COLO668 (cell line): ENCODE measurements around the gene RAB3B.
A peak's percentile ranks its signal among the peaks of the same experiment; 100 is the strongest.
"Not testable (repeated sequence)": the region's sequence is repeated elsewhere in the genome, so short reads cannot be mapped to it uniquely, and the experiment has no call there.

Source experiments
- DNase-seq: peaks from one replicate; lab custom pipeline; 2025; ENCODE audit not compliant: unreplicated experiment; lab: John Stamatoyannopoulos, UW

Gene RAB3B

DNA sequence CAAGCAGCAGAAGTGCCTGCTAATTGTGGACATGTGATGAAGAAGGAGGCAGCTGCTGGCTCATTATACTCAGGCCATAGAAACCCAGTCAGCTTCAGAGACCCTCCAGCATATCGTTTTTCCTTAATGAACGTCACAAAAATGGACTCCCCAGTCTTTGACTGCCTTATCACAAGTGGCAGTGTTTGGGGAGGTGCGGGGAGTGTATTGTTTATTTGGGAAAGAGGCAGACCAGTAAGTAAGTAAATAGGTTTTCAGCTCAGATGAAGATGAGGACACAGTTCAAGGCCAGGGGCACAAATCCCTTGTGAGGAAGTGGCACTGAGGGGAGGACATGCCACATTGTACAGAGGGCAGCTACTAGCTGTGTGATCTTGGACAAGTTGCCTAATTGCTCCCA lies 68.5 kb downstream of the RAB3B start:
- DNase-seq, result no peak

DNA sequence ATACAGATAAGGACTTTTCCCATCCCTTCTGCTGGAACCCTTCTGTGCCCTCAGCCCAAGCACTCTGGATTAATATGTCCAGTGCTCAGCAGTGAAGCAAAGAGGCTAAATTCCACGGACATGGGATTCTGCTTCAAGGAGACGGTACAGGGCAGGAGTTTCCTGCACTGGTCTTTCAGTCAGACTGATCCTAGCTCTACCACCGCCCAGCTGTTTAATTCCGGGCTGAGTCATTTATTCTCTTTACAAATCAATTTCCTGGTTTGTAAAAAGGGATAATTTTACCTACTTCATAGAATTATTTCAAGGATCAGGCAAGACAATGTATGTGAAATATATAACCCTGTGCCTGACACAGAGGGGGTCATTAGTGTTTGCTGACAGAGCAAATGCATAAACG lies 70.4 kb downstream of the RAB3B start:
- DNase-seq, result no peak

DNA sequence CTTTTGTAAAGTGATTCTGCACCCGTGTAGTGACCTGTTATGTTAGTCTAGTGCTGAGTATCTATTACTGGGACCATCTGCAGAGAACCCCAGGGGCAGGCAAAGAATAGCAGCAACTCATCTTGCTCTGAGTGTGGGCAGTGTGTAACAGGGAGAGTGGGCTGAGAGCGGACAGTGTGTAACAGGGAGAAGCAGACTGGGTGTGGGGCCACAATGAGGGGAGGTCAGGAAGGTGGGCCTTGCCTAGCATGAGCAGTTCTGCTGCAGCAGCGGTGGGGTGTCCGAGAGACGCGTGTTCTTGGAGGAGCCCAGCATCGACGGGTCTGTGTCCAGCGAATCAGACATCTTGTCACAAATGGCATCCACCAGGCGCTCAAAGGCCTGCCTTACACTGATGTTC lies 70.8 kb downstream of the RAB3B start:
- no peak for DNase-seq

DNA sequence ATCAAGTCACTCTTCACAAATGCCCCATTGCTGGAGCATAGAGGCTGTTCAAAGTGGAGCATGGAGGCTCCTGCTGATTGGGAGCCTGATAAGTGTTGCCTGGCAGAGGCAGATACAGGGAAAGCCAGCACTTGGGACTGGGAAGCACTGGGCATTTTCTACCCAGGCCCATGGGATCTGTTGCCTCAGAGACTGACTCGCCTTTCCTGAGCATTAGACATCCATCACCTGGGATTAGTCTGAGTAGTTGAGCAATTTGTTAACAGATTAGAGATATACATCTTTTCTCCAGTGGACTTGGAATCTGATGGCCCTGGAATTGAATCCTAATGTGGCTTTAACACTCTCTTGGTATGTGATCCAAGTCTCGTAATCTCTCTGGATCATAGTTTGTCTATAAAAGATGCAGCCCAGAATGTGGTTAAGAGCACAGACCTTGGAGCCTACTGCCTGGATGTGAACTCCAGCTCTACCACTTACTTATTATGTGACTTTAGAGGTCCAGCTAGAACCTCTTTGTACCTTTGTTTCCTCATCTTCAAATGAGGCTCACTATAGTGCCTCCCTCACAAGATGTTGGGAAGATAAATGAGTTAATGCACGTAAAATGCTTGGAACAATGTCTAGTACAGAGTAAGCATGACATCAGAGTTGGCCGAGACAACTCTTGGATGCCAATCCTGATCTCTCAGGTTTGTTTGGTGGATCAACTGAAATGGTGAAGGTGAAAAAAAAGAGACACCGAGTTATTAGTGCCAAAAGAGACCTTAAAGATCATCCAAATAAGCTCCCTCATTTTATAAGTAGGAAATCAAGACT lies 73.7 kb downstream of the RAB3B start:
- no peak for DNase-seq

DNA sequence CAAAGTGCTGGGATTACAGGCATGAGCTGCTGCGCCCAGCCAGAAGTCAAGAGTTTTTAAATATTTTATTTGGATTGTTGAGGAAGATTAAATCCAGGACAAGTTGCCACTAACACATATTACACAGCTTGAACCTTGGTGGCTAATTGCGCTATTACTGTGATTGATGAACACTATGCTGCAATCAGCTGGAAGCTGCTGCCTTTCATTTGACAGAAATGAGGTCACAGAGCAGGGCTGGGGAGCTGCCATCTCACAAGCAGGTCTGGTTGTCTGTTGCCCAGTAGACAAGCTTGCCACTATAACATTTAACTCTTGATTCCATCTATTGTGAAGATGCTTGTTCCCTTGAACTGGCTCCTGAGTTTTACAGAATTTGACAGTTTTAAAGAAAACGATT lies 74.5 kb downstream of the RAB3B start:
- no peak for DNase-seq

DNA sequence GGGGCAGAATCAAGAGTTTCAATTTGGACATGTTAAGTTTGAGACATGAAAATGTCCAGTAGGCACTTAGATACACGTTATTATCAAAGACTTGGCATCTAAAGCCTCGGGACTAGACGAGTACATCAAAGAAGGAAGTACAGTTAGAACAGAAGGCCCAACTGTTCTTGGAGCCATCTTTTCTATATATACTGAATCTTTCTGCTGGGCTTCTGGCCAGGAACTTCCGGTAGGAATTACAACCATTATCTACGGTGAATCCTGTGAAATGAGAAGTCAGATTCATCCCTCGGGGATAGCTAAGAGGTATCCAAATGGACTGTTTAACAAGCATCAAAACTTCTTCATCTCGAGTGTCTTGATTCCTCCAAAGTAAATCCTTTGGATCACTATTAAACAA lies 77.6 kb downstream of the RAB3B start:
- no peak for DNase-seq

DNA sequence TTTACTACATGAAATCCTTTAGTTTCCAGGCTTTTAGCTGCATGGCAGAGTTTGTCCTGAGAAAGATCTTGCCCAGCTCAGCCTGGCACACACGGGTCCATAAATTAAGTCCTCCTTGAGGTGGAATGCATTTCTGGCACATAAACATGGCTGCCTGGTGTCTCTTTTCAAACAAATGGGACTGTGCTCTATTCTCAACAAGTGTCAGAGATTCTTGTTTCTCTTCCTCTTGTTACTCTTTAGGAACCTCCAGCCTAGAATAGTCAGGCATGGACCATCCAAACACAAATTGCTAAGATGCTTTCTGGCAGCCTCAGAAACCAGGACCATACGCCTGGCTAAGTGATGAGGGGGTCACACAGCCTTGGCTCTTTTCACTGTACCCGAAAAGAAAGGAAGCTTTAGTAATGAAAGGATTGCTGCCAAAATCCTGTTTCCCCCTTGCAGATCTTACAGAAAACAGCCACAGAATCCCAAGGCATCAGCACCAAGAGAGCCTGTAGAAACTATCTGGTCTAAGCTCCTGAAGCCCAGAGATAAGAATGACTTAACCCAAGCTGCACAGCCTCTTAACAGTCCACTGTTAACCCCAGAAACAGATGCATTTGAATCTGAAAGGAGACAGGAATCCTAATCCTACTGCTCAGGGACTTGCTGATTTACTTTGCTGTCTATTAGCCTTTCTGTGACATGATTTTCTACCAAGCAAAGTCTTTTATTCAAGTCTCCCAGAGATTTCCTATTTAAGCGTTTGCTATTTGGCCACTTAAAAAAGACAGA lies 80.1 kb downstream of the RAB3B start:
- no peak for DNase-seq

DNA sequence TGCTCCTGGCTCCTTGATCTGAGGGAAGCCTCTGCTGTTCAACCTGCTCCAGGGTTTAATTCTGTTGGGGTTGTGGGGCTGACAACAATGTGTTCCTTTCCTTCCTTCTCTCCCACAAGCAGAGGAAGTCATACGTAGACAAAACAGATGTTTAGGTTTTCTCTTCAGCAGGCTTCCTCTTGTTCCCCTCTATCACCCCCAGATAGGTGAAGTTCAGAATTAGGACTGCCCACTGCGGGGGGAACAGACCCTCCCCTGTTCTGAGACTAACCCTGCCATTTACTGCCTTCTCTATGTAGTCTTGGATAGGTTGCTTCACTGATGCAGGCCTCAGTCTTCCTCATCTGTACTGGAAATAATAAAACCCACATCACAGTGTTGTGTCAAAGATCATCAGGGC lies 82.0 kb downstream of the RAB3B start:
- DNase-seq, result no peak

DNA sequence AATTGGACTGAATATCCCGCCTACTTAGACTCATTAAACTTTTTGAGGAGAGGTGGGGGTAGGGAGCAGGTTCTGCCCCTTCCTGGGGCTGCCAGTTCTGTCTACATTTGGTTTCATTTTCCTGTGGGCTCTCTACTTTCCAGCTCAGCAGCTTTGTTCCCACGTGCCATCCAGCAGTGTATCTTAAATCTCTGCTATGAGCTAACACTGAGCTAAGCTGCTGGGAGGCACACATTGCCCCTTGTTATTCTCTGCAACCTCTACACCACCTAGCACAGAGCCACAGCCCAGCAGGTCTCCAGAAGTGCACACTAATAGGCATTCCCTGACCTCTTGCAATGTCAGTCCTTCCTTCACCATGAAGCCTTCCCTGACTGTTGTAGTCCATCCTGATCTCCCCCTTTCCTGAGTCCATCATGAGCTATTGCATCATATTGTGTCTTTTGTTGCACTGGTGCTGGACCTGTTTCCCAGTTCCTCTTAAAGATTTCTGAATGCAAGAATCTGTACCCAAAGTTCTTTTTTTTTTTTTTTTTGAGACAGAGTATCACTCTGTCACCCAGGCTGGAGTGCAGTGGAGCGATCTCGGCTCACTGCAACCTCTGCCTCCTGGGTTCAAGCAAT lies 83.3 kb downstream of the RAB3B start:
- no peak for DNase-seq

DNA sequence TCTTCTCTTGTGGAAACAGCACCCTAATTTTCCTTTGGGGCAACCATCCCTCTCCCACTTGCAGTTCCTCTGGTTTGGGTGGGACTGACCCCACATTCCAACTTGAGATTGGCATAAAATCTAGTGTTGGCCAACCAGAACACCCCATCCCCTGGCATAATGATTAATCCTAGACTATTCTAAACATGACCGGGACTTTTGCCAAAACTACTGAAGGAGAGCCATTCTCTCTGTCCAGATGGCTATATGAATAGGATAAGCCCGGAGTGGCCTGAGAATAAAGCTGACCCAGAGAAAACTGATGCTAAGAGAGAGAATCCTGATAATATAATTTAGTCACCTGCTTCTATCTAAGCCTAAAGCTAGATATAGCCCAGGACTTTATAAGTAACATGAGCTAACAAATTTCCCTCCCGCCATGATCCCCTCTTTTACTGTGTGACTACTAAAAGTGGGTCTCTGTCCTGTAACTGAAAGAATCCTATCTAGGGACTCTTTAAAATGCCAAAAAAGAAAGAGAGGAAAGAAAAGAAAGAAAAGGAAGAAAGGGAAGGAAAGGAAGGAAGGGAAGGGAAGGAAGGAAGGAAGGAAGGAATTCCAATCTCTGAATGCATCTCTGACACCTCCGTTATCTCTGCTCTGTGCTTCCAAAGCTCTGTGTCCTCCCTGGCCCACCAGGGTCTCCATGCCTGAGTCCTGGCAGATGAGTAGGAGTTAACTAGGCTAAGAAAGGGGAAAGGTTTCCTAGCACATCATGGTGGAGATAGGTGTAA lies 84.0 kb downstream of the RAB3B start:
- no peak for DNase-seq

DNA sequence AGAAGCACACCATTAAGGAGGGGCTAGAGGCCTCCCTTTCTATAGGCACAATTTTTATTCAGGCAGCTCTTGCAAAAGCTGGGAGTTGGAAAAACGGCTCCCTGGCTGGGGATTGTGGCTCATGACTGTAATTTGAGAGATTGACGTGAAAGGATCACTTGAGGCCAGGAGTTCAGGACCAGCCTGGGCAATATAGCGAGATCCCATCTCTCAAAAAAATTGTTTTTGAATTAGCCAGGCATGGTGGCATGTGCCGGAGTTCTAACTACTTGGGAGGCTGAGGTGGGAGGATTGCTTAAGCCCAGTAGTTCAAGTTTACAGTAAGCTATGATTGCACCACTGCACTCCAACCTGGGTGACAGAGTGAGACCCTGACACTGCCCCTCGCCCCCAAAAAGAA lies 88.0 kb downstream of the RAB3B start:
- no peak for DNase-seq

DNA sequence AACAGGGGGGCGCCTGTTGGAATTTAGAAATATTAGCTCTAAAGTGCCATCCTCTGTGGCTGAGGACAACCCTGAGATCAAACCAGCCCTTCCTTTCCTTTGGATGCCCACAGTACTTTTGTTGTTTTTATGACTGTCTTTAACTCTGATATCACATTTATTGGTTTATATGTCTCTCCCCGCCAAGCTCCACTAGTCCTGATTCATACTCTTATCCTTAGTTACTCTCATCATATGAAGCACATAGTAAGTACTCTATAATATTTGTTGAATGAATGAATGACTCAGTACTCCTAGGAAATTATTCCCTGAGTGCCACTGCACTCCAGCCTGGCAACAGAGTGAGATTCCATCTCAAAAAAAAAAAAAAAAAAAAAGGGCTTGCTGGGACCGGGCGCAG lies 89.3 kb downstream of the RAB3B start:
- DNase-seq, result no peak

DNA sequence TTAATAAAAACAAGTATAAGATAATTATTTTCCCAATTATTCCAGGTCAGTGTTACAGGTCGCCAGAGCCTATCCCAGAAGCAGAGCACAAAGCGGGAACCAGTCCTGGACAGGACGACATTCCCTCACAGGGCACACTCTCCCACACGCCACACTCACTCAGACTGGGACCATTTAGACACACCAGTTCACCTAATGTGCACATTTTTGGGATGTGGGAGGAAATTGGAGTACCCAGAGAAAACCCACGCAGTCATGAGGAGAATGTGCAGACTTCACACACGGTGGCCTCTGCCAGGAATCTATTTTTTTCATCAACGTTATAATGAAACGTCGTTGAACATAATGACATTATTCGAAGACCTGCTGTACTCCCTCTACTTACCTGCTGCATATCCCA lies 91.5 kb downstream of the RAB3B start:
- no peak for DNase-seq

DNA sequence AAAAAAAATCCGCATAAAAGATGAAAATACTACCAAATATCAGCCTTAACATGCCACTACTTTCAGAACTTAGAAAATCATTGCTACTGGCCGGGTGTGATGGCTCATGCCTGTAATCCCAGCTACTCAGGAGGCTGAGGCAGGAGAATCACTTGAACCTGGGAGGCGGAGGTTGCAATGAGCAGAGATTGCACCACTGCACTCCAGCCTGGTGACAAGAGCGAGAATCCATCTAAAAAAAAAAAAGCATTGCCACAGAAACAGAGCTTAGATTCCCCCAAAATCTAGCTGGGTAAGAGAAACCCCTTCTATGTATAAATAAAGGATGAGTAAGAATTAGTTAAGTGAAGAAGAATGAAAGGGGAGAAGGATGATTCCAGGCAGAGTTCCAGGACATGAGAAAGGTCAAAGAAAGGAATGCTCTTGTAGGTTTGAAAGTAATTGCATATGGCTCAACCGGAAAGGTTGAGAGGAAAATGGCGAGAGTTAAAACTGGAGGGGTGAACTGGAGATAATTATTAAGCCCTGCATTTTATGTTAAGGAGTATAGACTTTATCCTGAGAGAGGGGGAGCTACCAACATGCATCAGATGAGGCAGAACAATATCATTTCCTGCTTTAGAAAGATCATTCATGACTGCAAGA lies 92.3 kb downstream of the RAB3B start:
- DNase-seq, result no peak

DNA sequence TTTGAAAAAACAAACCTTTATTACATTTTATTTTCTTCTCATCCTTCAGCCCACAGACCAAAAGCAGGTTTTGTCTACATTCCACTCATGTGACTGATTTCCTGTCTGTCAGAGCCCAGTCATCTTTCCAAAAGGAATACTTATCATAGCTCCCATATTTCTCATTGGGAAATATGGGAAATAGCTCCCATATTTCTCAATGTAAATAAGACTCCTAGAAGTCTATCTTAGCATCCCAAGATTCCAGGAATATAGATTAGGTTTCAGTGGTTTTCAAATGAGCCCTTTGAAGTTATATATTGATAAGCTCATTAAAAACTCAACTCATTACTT lies 92.8 kb downstream of the RAB3B start:
- DNase-seq, result no peak

DNA sequence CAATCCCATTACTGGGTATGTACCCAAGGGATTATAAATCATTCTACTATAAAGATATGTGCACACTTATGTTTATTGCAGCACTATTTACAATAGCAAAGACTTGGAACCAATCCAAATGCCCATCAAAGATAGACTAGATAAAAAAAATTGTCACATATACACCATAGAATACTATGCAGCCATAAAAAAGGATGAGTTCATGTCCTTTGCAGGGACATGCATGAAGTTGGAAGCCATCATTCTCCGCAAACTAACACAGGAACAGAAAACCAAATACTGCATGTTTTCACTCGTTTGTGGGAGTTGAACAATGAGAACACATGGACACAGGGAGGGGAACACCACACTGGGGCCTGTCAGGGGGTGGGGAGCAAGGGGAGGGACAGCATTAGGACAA lies 95.8 kb downstream of the RAB3B start:
- DNase-seq, result not testable (repeated sequence)

DNA sequence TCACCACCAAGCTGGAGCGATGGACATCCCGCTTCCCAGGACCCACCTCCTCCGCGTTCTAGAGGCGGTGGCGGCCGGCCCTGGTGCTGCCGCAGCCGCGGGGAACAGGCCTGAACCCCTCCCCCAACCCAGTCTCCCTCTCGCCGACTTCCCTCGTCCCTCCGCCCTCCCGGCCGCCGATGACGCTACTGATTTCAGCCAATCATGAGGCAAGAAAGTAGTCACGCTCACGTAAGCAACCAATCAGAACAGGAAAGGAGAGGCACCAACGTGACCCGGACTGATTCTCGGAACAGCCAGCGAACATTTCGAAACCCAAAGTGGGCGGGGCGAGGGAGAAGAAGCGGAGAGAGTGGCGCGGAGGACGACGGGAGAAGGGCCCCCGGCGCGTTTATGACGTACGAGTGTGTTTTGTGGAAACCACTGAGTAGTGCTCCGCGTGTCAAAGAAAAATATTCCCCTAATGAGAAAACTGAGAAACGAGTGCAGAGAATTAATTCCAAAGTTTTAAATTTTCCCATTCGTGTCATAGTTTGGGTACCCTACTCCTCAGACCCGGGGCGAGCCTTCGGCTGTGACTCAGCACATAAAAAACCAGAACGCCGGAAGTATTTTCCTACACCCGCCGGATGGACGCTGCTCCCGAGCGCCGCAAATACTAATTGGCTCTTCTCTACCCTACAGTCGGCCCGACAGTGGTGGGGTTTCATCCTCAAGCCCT lies 111.7 kb downstream of the RAB3B start, which contains the start of gene NRDC:
NRDC (minus strand) TSS at position 112 of the 721 bp plus-strand sequence. CDS start 112 bp downstream, outside the sequence.
- DNase-seq, result peak; percentile 100

DNA sequence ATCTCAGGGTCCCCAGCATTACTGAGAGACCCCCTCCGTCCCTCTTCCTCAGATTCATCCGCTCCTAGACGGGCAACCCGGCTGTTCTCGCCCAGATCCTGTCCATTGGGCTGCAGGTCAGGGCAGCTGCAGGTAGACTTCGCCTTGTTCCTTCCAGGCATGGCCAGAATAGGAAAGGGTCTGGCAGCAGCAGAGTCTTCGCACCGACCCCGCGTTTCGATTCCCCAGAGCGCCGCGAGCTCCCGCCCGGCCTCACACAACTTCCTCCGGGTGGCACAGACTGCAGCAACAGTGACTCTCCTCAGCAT lies 112.2 kb downstream of the RAB3B start:
- DNase-seq, result no peak

DNA sequence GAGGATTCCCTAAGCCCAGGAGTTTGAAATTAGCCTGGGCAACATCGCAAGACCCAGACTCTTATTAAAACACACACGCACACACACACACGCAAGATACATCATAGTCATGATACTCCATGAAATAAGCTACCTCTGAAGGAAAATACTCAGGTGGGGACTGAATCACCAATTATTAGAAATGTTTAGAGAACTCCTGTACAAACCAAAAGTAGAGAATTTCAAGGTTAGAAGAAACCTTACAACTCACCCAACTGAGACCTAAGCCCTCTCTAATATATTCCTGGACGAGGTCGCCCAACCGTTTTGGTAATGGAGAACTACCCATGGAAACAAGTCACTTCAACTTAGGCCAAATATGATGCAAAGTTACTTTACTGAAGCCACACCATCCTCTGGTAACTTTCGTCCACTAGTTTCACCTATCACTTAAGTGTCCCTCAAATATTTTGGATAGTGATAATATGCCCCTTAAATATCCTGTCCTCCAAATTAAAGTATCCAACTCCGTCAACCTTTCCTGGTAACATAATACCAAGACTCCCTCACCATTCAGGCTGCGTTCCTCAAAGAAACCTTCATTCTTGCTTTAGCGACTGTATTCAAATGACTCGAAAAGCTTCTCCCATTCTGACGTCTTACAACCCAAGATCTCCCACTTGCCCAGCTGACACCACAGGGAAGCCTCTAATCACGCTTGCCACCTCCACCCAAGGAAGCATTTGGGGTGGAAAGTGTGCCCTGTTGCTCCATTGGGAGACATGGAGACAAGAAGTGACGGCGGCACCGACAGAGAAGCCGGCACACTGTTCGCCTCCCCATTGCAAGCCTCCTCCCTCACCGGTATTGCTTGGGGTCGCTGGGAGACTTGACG lies 112.8 kb downstream of the RAB3B start:
- DNase-seq, result peak; percentile 56
